ENCODE measurements around the gene DLGAP4.

DLGAP4 gene

DNA sequence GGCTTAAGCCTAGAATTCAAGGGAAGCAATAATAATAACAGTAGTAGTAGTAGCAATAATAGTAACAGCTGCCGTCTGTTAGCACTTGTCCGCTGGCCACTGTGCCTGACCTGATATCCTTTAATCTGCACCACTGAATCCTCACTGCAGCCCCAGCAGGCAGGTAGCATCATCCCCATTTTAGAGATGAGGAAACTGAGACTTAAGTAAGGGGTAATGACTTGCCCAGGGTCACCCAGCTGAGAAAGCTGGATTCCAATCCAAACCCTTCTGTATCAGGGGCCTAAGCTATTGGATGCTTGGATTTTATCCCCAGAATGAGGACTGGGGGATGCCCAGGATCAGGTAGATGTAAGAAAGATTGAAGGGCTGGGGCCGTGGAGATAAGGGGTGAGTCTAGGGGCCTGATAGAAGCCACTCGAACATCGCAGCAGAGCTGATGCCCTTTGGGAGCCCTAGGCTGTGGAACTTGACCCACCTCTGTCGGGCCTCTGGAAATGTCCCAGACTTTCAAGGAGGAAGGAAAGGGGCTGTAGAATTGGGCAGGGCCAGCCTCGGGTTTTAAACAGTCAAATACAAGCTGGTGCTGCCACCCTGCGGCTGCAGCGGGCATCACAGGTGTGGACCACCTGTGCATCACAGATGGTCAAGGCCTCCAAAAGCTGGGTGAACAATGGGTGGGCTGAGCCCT, 133.0 kb downstream of the DLGAP4 start:
- Histone ChIP-seq H3K27me3 (replicated peaks; ENCODE audit: insufficient read depth, low read length) (no peaks in the 10 kb centered on the region), H3K4me2 (ENCODE audit: low read depth, low read length) (peak overlapping the region; percentile 46; the same call in 1 of the 2 replicates), H3K4me1 (ENCODE audit: low read length) (no peaks in the 10 kb centered on the region), H3K9ac (ENCODE audit: low read length) (no peak overlapping the region), H3K79me2 (ENCODE audit: low read length) (no peaks in the 10 kb centered on the region), H3K9me3 (replicated peaks; ENCODE audit: insufficient read depth, low read length) (no peaks in the 10 kb centered on the region), H3F3A (ENCODE audit: insufficient read depth, low read length) (no peaks in the 10 kb centered on the region), H3K36me3 (replicated peaks; ENCODE audit: insufficient read depth, low read length) (no peaks in the 10 kb centered on the region), H3K9me2 (replicated peaks; ENCODE audit: insufficient read depth, low read length) (no peaks in the 10 kb centered on the region), H2AFZ (ENCODE audit: low read length) (no peak overlapping the region; the same call in 1 of the 2 replicates), H3K4me3 (ENCODE audit: low read length) (no peak overlapping the region), H4K20me1 (ENCODE audit: insufficient read depth, low read length) (no peaks in the 10 kb centered on the region), H3K27ac (ENCODE audit: low read length) (no peak overlapping the region)
- no peak for TF ChIP-seq EZH2phosphoT487 (IDR thresholded peaks at IDR 0.05; ENCODE audit: low read length)
- TF ChIP-seq, protein P1, sequence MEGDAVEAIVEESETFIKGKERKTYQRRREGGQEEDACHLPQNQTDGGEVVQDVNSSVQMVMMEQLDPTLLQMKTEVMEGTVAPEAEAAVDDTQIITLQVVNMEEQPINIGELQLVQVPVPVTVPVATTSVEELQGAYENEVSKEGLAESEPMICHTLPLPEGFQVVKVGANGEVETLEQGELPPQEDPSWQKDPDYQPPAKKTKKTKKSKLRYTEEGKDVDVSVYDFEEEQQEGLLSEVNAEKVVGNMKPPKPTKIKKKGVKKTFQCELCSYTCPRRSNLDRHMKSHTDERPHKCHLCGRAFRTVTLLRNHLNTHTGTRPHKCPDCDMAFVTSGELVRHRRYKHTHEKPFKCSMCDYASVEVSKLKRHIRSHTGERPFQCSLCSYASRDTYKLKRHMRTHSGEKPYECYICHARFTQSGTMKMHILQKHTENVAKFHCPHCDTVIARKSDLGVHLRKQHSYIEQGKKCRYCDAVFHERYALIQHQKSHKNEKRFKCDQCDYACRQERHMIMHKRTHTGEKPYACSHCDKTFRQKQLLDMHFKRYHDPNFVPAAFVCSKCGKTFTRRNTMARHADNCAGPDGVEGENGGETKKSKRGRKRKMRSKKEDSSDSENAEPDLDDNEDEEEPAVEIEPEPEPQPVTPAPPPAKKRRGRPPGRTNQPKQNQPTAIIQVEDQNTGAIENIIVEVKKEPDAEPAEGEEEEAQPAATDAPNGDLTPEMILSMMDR (IDR thresholded peaks at IDR 0.05; ENCODE audit: low read length) = peak; percentile 91
- DNase-seq = peak; percentile 49

DNA sequence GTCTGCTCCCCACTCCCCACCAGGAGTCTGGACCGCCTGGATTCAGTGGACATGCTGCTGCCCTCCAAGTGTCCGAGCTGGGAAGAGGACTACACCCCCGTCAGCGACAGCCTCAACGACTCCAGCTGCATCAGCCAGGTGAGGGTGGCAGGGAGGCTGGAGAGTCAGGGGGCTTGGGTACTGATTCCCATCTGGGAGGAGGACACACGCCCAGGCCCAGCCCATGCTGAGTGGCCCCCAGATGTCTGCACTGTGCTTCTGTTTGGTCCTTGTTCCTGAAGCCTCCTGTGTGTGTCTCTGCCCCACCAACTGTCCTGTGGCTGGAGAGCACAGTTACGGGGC, 133.6 kb downstream of the DLGAP4 start:
- H3K27ac ChIP-seq (ENCODE audit: low read length) = no peak overlapping the region
- no peak for DNase-seq
- no peak overlapping the region for H3K4me2 ChIP-seq (ENCODE audit: low read depth, low read length)
- H3K36me3 ChIP-seq (replicated peaks; ENCODE audit: insufficient read depth, low read length) = no peaks in the 10 kb centered on the region
- H3K9ac ChIP-seq (ENCODE audit: low read length) = no peak overlapping the region
- no peak overlapping the region for H2AFZ ChIP-seq (ENCODE audit: low read length)
- H3K9me3 ChIP-seq (replicated peaks; ENCODE audit: insufficient read depth, low read length) = no peaks in the 10 kb centered on the region
- H3K4me1 ChIP-seq (ENCODE audit: low read length) = no peaks in the 10 kb centered on the region
- TF ChIP-seq EZH2phosphoT487 (IDR thresholded peaks at IDR 0.05; ENCODE audit: low read length) = no peak
- TF ChIP-seq, protein P1 (IDR thresholded peaks at IDR 0.05; ENCODE audit: low read length) = no peak
- no peak for TF ChIP-seq EZH2 (optimal IDR thresholded peaks at IDR 0.05; ENCODE audit: low read depth, low read length)
- H3K27me3 ChIP-seq (replicated peaks; ENCODE audit: insufficient read depth, low read length) = no peaks in the 10 kb centered on the region
- H3F3A ChIP-seq (ENCODE audit: insufficient read depth, low read length) = no peaks in the 10 kb centered on the region
- no peak overlapping the region for H3K4me3 ChIP-seq (ENCODE audit: low read length)
- H3K9me2 ChIP-seq (replicated peaks; ENCODE audit: insufficient read depth, low read length) = no peaks in the 10 kb centered on the region
- no peaks in the 10 kb centered on the region for H3K79me2 ChIP-seq (ENCODE audit: low read length)
- H4K20me1 ChIP-seq (ENCODE audit: insufficient read depth, low read length) = no peaks in the 10 kb centered on the region

DNA sequence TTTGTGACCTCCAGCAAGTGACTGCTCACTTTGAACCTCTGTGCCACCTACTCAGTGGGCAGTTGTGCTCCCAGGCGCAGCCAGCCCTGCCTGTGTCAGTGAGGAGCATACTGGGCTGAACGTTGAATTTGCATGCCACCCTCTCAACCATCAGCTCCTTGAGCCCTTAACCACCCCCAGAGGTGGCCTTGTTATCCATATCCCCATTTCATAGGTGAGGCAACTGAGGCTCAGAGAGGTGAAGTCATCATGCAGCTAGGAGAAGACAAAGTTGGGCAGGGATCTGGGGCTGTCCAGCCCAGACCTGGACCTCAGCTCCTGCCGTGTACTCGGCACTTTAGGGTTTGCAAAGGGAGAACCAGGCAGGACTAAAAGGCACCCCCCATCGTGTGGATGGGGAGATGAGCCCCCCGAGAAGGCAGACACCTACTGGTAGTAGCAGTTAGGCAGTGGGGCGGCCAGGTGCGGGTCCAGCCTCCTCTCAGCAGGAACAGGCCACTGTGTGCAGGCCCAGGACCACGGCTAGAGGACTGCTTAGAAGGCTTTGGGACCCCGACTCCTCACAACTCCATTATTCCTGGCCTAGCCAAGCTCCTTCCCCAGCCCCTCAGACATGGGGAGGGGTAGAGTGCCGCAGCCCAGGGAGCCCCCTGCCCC, 134.4 kb downstream of the DLGAP4 start:
- no peaks in the 10 kb centered on the region for H3K4me1 ChIP-seq (ENCODE audit: low read length)
- no peaks in the 10 kb centered on the region for H4K20me1 ChIP-seq (ENCODE audit: insufficient read depth, low read length)
- H3F3A ChIP-seq (ENCODE audit: insufficient read depth, low read length) = no peaks in the 10 kb centered on the region
- H3K27me3 ChIP-seq (replicated peaks; ENCODE audit: insufficient read depth, low read length) = no peaks in the 10 kb centered on the region
- no peak for DNase-seq
- no peak overlapping the region for H3K27ac ChIP-seq (ENCODE audit: low read length)
- H3K9me2 ChIP-seq (replicated peaks; ENCODE audit: insufficient read depth, low read length) = no peaks in the 10 kb centered on the region
- no peaks in the 10 kb centered on the region for H3K79me2 ChIP-seq (ENCODE audit: low read length)
- no peak overlapping the region for H3K4me3 ChIP-seq (ENCODE audit: low read length)
- H3K4me2 ChIP-seq (ENCODE audit: low read depth, low read length) = no peak overlapping the region
- no peak overlapping the region for H2AFZ ChIP-seq (ENCODE audit: low read length)
- no peak for TF ChIP-seq EZH2phosphoT487 (IDR thresholded peaks at IDR 0.05; ENCODE audit: low read length)
- TF ChIP-seq, protein P1 (IDR thresholded peaks at IDR 0.05; ENCODE audit: low read length) = no peak
- TF ChIP-seq EZH2 (optimal IDR thresholded peaks at IDR 0.05; ENCODE audit: low read depth, low read length) = no peak
- H3K9ac ChIP-seq (ENCODE audit: low read length) = no peak overlapping the region
- H3K9me3 ChIP-seq (replicated peaks; ENCODE audit: insufficient read depth, low read length) = no peaks in the 10 kb centered on the region
- no peaks in the 10 kb centered on the region for H3K36me3 ChIP-seq (replicated peaks; ENCODE audit: insufficient read depth, low read length)
